LNCaP clone FGC (cell line): ENCODE results near the gene ZBED4.
"Not testable (repeated sequence)": the region's sequence is repeated elsewhere in the genome, so short reads cannot be mapped to it uniquely, and the experiment has no call there.

Source experiments
- DNase-seq: peaks from one replicate; pipeline ENCODE4 v3.0.0-alpha.2; 2011; ENCODE audit warnings: low read depth
- H3K4me3 ChIP-seq: 2 replicates; pipeline ENCODE4 v1.5.1; 2011; ENCODE audit warnings: mild to moderate bottlenecking, low read depth, low read length, control low read depth
- TF ChIP-seq, protein P1 (sequence below): IDR thresholded peaks from 2 replicates; pipeline ENCODE4 v1.5.1; 2012; ENCODE audit warnings: mild to moderate bottlenecking; ENCODE audit not compliant: control insufficient read depth, insufficient read depth; ENCODE audit errors: extremely low read depth

Gene ZBED4

GRCh38 chr22:49812838-49813237 is 40.8 kb upstream of the ZBED4 start:
- TF ChIP-seq, protein P1, sequence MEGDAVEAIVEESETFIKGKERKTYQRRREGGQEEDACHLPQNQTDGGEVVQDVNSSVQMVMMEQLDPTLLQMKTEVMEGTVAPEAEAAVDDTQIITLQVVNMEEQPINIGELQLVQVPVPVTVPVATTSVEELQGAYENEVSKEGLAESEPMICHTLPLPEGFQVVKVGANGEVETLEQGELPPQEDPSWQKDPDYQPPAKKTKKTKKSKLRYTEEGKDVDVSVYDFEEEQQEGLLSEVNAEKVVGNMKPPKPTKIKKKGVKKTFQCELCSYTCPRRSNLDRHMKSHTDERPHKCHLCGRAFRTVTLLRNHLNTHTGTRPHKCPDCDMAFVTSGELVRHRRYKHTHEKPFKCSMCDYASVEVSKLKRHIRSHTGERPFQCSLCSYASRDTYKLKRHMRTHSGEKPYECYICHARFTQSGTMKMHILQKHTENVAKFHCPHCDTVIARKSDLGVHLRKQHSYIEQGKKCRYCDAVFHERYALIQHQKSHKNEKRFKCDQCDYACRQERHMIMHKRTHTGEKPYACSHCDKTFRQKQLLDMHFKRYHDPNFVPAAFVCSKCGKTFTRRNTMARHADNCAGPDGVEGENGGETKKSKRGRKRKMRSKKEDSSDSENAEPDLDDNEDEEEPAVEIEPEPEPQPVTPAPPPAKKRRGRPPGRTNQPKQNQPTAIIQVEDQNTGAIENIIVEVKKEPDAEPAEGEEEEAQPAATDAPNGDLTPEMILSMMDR, result no peak
- no peak overlapping the region for H3K4me3 ChIP-seq
- DNase-seq, result no peak

GRCh38 chr22:49814164-49814686 is 39.4 kb upstream of the ZBED4 start:
- TF ChIP-seq, protein P1, result no peak
- DNase-seq, result no peak
- H3K4me3 ChIP-seq, result no peak overlapping the region

- no peak overlapping the region for H3K4me3 ChIP-seq
- no peak for DNase-seq
- TF ChIP-seq, protein P1, result no peak
These were observed 38.8 kb upstream of the ZBED4 start for GRCh38 chr22:49814856-49815255.

- DNase-seq, result no peak
- TF ChIP-seq, protein P1, result no peak
- H3K4me3 ChIP-seq, result no peak overlapping the region
These were observed 38.0 kb upstream of the ZBED4 start for GRCh38 chr22:49815641-49816091.

- TF ChIP-seq, protein P1, result no peak
- no peak overlapping the region for H3K4me3 ChIP-seq
- DNase-seq, result no peak
These were observed 36.3 kb upstream of the ZBED4 start for GRCh38 chr22:49817359-49817758.

DNA sequence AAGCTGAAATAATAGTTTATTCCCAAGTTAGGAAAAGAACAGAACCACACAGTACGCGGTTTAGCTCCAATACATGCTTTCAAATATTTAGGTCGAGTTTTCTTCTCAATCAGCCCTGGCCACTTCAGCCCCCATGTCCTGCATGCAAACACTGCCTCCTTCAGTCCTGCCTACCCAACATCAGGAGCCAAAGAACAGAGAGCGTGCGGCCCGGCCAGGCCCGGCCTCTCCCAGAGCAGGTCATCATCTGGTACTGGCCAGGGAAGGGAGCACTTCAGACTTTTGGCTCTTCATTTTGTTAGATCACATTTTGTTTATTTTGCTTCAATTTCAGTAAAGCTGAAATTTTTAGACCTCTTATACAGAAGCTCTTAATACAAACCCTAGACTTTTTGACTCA is 32.7 kb upstream of the ZBED4 start:
- TF ChIP-seq, protein P1, result no peak
- no peak for DNase-seq
- no peak overlapping the region for H3K4me3 ChIP-seq

- H3K4me3 ChIP-seq, DNase-seq: not testable (repeated sequence)
These were observed 31.9 kb upstream of the ZBED4 start for GRCh38 chr22:49821741-49822140.
